Endothelial cell of umbilical vein (primary cell): ENCODE measurements around the gene TWF2. TPM values are rescaled to one million over a fixed set of nuclear protein-coding genes. Genes with fewer than 3 reads are reported as not detected.

Experiments used
- Bru-seq: library from RNA; stranded (reverse); fragments of 400-500 nt; gene quantifications from one replicate; lab custom pipeline; 2021; lab: Mats Ljungman, UMichigan
- BruChase-seq, 2 experiments: library from RNA; stranded (reverse); fragments of 400-500 nt; gene quantifications; one replicate each; lab custom pipeline; 2021; lab: Mats Ljungman, UMichigan
- BruUV-seq: library from RNA; stranded (reverse); fragments of 400-500 nt; replicated peaks from 2 replicates; lab custom pipeline; 2021; lab: Mats Ljungman, UMichigan
- CTCF ChIA-PET: fragments of 300-600, 350-600 bp; sonication (Branson Sonifier 250); formaldehyde crosslinking; loops from one replicate; lab custom pipeline; 2021; ENCODE audit warnings: antibody characterized with exemption, inconsistent platforms; lab: Charles Lee
- POLR2A ChIA-PET: fragments of 300-600, 350-600 bp; sonication (Branson Sonifier 250); formaldehyde crosslinking; loops from one replicate; lab custom pipeline; 2021; ENCODE audit warnings: antibody characterized with exemption, inconsistent platforms; lab: Charles Lee
- DNase-seq: peaks from one replicate; pipeline ENCODE4 v3.0.0-alpha.2; 2011; ENCODE audit warnings: low read depth, low spot score
- FAIRE-seq: peaks from 2 replicates; lab custom pipeline; 2011; peaks lifted over from hg19 to GRCh38; lab: Jason Lieb, UNC
- H2AFZ ChIP-seq: 2 replicates; pipeline ENCODE4 v1.6.0; 2012; ENCODE audit warnings: low read depth, low read length, control low read depth, inconsistent platforms
- H3K27ac ChIP-seq: 2 replicates; pipeline ENCODE4 v1.5.1; 2011; ENCODE audit warnings: low read depth, mild to moderate bottlenecking, control low read depth, low read length, moderate library complexity; ENCODE audit not compliant: insufficient read depth
- H3K27me3 ChIP-seq, 2 experiments: 2 replicates each; pipeline versions ENCODE4 v1.6.0 to v1.6.1; 2011; ENCODE audit warnings: low read length in 2 of 2, mixed read lengths in 1 of 2; ENCODE audit not compliant: control insufficient read depth in 2 of 2, insufficient read depth in 2 of 2
- H3K36me3 ChIP-seq, 2 experiments: 2 replicates in 1 of 2; 3 replicates in 1 of 2; pipeline ENCODE4 v1.5.1; 2011; ENCODE audit warnings: low read length in 2 of 2, mild to moderate bottlenecking in 1 of 2, moderate library complexity in 1 of 2; ENCODE audit not compliant: control insufficient read depth in 2 of 2, insufficient read depth in 2 of 2; ENCODE audit errors: extremely low read depth in 1 of 2
- H3K4me1 ChIP-seq: 3 replicates; pipeline ENCODE4 v1.5.1; 2011; ENCODE audit warnings: mild to moderate bottlenecking, low read length; ENCODE audit not compliant: control insufficient read depth, insufficient read depth; ENCODE audit errors: extremely low read depth
- H3K4me2 ChIP-seq: 2 replicates; pipeline ENCODE4 v1.6.1; 2011; ENCODE audit warnings: low read length, control low read depth, mixed read lengths; ENCODE audit not compliant: insufficient read depth
- H3K4me3 ChIP-seq, 3 experiments: fragments of 200-600 bp in 1 of 3; sonication (generic), shearing (Covaris generic) in 1 of 3; replicated peaks in 1 of 3; 2 replicates each; pipeline ENCODE4 v1.5.1; 2011 to 2016; ENCODE audit warnings: control low read depth in 3 of 3, low read length in 3 of 3, mild to moderate bottlenecking in 2 of 3, inconsistent platforms in 1 of 3, low read depth in 1 of 3, moderate library complexity in 1 of 3; ENCODE audit not compliant: insufficient read depth in 1 of 3
- H3K79me2 ChIP-seq: 2 replicates; pipeline ENCODE4 v1.6.0; 2012; ENCODE audit warnings: low read length, inconsistent platforms; ENCODE audit not compliant: control insufficient read depth, insufficient read depth
- H3K9ac ChIP-seq: replicated peaks from 2 replicates; pipeline ENCODE3; 2011; ENCODE audit warnings: low read length, control low read depth; ENCODE audit not compliant: insufficient read depth; ENCODE audit errors: extremely low read depth
- H3K9me1 ChIP-seq: replicated peaks from 3 replicates; pipeline ENCODE4 v1.6.0; 2011; ENCODE audit warnings: mild to moderate bottlenecking, low read length; ENCODE audit not compliant: control insufficient read depth, insufficient read depth; ENCODE audit errors: extremely low read depth
- H3K9me3 ChIP-seq: replicated peaks from 2 replicates; pipeline ENCODE4 v1.5.1; 2012; ENCODE audit warnings: low read length, inconsistent platforms; ENCODE audit not compliant: control insufficient read depth, insufficient read depth
- H4K20me1 ChIP-seq: replicated peaks from 2 replicates; pipeline ENCODE3; 2011; ENCODE audit warnings: mild to moderate bottlenecking, low read length; ENCODE audit not compliant: control insufficient read depth, insufficient read depth; ENCODE audit errors: extremely low read depth
- CTCF ChIP-seq, 2 donors: IDR thresholded peaks; 1 replicate in 1 of 2; 2 replicates in 1 of 2; pipeline ENCODE4 v1.5.1; 2011; ENCODE audit warnings: low read length in 2 of 2, mild to moderate bottlenecking in 2 of 2, moderate library complexity in 2 of 2, control low read depth in 1 of 2, inconsistent platforms in 1 of 2, low read depth in 1 of 2; ENCODE audit not compliant: insufficient read depth in 1 of 2; ENCODE audit errors: extremely low read depth in 1 of 2
- EZH2 ChIP-seq: IDR thresholded peaks from 2 replicates; pipeline ENCODE4 v1.6.1; 2012; ENCODE audit warnings: borderline replicate concordance, low read depth, mild to moderate bottlenecking, moderate library complexity, low read length, inconsistent platforms; ENCODE audit not compliant: severe bottlenecking
- FOS ChIP-seq: IDR thresholded peaks from 2 replicates; pipeline ENCODE4 v1.6.1; 2011; ENCODE audit warnings: mild to moderate bottlenecking, low read length, moderate library complexity, borderline replicate concordance; ENCODE audit not compliant: insufficient read depth
- GATA2 ChIP-seq: IDR thresholded peaks from 2 replicates; pipeline ENCODE4 v1.7.0; 2011; ENCODE audit warnings: low read depth, mild to moderate bottlenecking, moderate library complexity, mixed read lengths, low read length; ENCODE audit not compliant: insufficient read length, insufficient read depth
- JUN ChIP-seq: IDR thresholded peaks from 2 replicates; pipeline ENCODE4 v1.6.1; 2011; ENCODE audit warnings: borderline replicate concordance, low read depth; ENCODE audit not compliant: insufficient read length, insufficient read depth
- MAX ChIP-seq: IDR thresholded peaks from 2 replicates; pipeline ENCODE4 v1.6.1; 2011; ENCODE audit not compliant: insufficient read depth, insufficient read length
- MYC ChIP-seq: IDR thresholded peaks from one replicate; pipeline ENCODE4 v1.6.1; 2011; ENCODE audit warnings: mild to moderate bottlenecking, low read depth, low read length
- POLR2A ChIP-seq: IDR thresholded peaks from 2 replicates; pipeline ENCODE4 v1.6.1; 2012; ENCODE audit warnings: low read depth, mild to moderate bottlenecking, control low read depth, low read length
- POLR2AphosphoS5 ChIP-seq: IDR thresholded peaks from 2 replicates; pipeline ENCODE4 v1.6.1; 2012; ENCODE audit warnings: low read depth, mild to moderate bottlenecking, control low read depth, low read length, moderate library complexity; ENCODE audit not compliant: insufficient read depth
- dilution Hi-C: fragments of 300-500 bp; cut with MboI; formaldehyde crosslinking; loops from one replicate; pipeline ENCODE4 v1.15.0; 2019; ENCODE audit warnings: low sequenced_read_pairs; ENCODE audit not compliant: extremely low pct_ligation_motif_present
- intact Hi-C: fragments of 100-400 bp; cut with micrococcal nuclease; formaldehyde crosslinking; loops from one replicate; pipeline ENCODE4 v1.10.0; 2022
- long read RNA-seq: library from polyadenylated mRNA; stranded (forward); transcript quantifications from one replicate; pipeline ENCODE4 v2.0.0, GENCODE V29; 2021
- polyA minus RNA-seq, 3 experiments: library from RNA; depleted of rRNA, polyadenylated mRNA; stranded (reverse); fragments of >200 nt; gene quantifications; 1 replicate in 1 of 3; 2 replicates in 2 of 3; pipeline ENCODE4 v1.2.3, GENCODE V29; 2011
- polyA plus RNA-seq, 4 experiments: library from polyadenylated mRNA; depleted of rRNA in 3 of 4; stranded (reverse) in 3 of 4; unstranded in 1 of 4; fragments of >200 nt; gene quantifications; 2 replicates each; pipeline versions ENCODE4 v1.2.1 to v1.2.3, GENCODE V29; 2011 to 2012; ENCODE audit warnings: missing spikeins in 1 of 4
- total RNA-seq: library from RNA; stranded (reverse); gene quantifications from 2 replicates; pipeline ENCODE4 v1.2.3, GENCODE V29; 2021

TWF2 gene
- total RNA-seq (82.6 and 82.9 TPM in 2 replicates), polyA plus RNA-seq (134 and 156 TPM in 2 replicates), polyA minus RNA-seq (58.5 and 59.4 TPM in 2 replicates), Bru-seq, nascent RNA (percentile 53 among the genes with signal in this experiment), BruChase-seq, experiment 1, labeled RNA remaining after a 6-hour chase (percentile 75 among the genes with signal in this experiment), BruChase-seq, experiment 2, labeled RNA remaining after a 2-hour chase (percentile 60 among the genes with signal in this experiment)
- polyA plus RNA-seq (2011; cell fraction: cytosol; rRNA removed), result 139 and 157 TPM in 2 replicates
- polyA plus RNA-seq (2011; cell fraction: nucleus; rRNA removed), result 60.1 and 64.9 TPM in 2 replicates
- polyA plus RNA-seq (2012), result 67.6 and 80.8 TPM in 2 replicates
- polyA minus RNA-seq (2011; cell fraction: cytosol; rRNA and poly(A)+ RNA removed), result 37.1 TPM
- 11.3 and 17.6 TPM in 2 replicates for polyA minus RNA-seq (2011; cell fraction: nucleus; rRNA and poly(A)+ RNA removed)
- long read RNA-seq, transcript TWF2-201 (9 exons, 1,718 nt), result major isoform, 238 of 271 reads
- long read RNA-seq, partial matches to known transcripts, result 15 of 271 reads
- long read RNA-seq, other reads (novel, unspliced or antisense), result 18 of 271 reads

GRCh38 chr3:52238761-52239701 lies at the start of gene TWF2:
Gene TWF2, minus strand, starts transcription at chr3:52239158. Its CDS starts 142 bp downstream, at chr3:52239016.
- Histone ChIP-seq H3K9me3 (no peaks in the 10 kb centered on the region), H3K36me3 (no peaks in the 10 kb centered on the region), H3K27me3 (no peaks in the 10 kb centered on the region), H3K4me3 (peak within 1 kb of the TSS; percentile 20 to 98 (median 66)), H3K79me2 (peaks cover 37% of the 10 kb centered on the region), H3K4me2 (peak within 1 kb of the TSS; percentile 49), H4K20me1 (no peaks in the 10 kb centered on the region), H2AFZ (peak within 1 kb of the TSS; percentile 76), H3K9ac (peak within 1 kb of the TSS; percentile 55), H3K9me1 (no peaks in the 10 kb centered on the region), H3K4me1 (peaks cover 23% of the 10 kb centered on the region), H3K27ac (peak within 1 kb of the TSS; percentile 80)
- DNase-seq (peak; percentile 82), FAIRE-seq (peak; percentile 82)
- no peak for TF ChIP-seq FOS
- no peak for TF ChIP-seq MYC
- TF ChIP-seq CTCF (IDR thresholded peaks at IDR 0.05; ENCODE audit: extremely low read depth in 1 of 2, insufficient read depth in 1 of 2, low read depth in 1 of 2, low read length in 2 of 2), result peak; percentile 36 to 62
- no peak for TF ChIP-seq GATA2
- peak; percentile 97 for TF ChIP-seq POLR2AphosphoS5
- TF ChIP-seq MAX, result no peak
- peak; percentile 87 for TF ChIP-seq POLR2A
- no peak for TF ChIP-seq EZH2
- TF ChIP-seq JUN, result no peak
- CTCF ChIA-PET, result interaction anchor here (0.6 to 7.3 kb wide), 13 partner anchors 9 to 189 kb away, joined by 3 to 104 read pairs (median 4); partner anchors contain the start of genes POC1A, TLR9 and WDR82
- TSS peak; percentile 85 for BruUV-seq
- dilution Hi-C loops, result no loop called here
- POLR2A ChIA-PET, result interaction anchor here (0.7 to 1.0 kb wide), 3 partner anchors 19 to 66 kb away, joined by 3 to 4 read pairs (median 4); partner anchors contain the start of gene GLYCTK
- intact Hi-C loops, result loop anchor here (1.0 to 5.0 kb wide), 4 partner anchors 39 to 208 kb away; partner anchors contain the start of genes SEMA3G and WDR82
